Measurements from ENCODE around the gene SMARCD1.
A peak's percentile ranks its signal among the peaks of the same experiment; 100 is the strongest.
"Not testable (repeated sequence)": the region's sequence is repeated elsewhere in the genome, so short reads cannot be mapped to it uniquely, and the experiment has no call there.

Gene SMARCD1

GRCh38 chr12:50081096-50081808 is 3.9 kb upstream of the SMARCD1 start:
- Histone ChIP-seq H4K20me1 (ENCODE audit: insufficient read depth, low read length, poor library complexity, severe bottlenecking) (peaks cover 7% of the 10 kb centered on the region), H3K4me1 (ENCODE audit: insufficient read depth, low read length, poor library complexity, severe bottlenecking) (peaks cover 7% of the 10 kb centered on the region), H3K36me3 (ENCODE audit: insufficient read depth, low read length) (no peaks in the 10 kb centered on the region), H3K9me2 (replicated peaks; ENCODE audit: low read depth, low read length) (no peaks in the 10 kb centered on the region), H3K9ac (ENCODE audit: low read depth, low read length, poor library complexity, severe bottlenecking) (no peak overlapping the region), H3K4me2 (ENCODE audit: low read depth, low read length, poor library complexity, severe bottlenecking) (no peak overlapping the region), H3K79me2 (ENCODE audit: insufficient read depth, low read length) (peaks cover 17% of the 10 kb centered on the region), H3F3A (ENCODE audit: low read depth) (peaks cover 7% of the 10 kb centered on the region), H2AFZ (ENCODE audit: low read length) (no peak overlapping the region), H3K27me3 (ENCODE audit: insufficient read depth, low read length, poor library complexity, severe bottlenecking) (no peaks in the 10 kb centered on the region), H3K4me3 (ENCODE audit: low read length, poor library complexity, severe bottlenecking) (no peak overlapping the region), H3K9me3 (ENCODE audit: insufficient read depth, low read depth, low read length) (no peaks in the 10 kb centered on the region)
- TF ChIP-seq EZH2phosphoT487 (IDR thresholded peaks at IDR 0.05; ENCODE audit: borderline replicate concordance), result no peak
- no peak for TF ChIP-seq CTCF (conservative IDR thresholded peaks at IDR 0.05; ENCODE audit: low read length)

- H4K20me1 ChIP-seq (ENCODE audit: insufficient read depth, low read length, poor library complexity, severe bottlenecking), result peaks cover 15% of the 10 kb centered on the region
- peaks cover 17% of the 10 kb centered on the region for H3F3A ChIP-seq (ENCODE audit: low read depth)
- no peaks in the 10 kb centered on the region for H3K27me3 ChIP-seq (ENCODE audit: insufficient read depth, low read length, poor library complexity, severe bottlenecking)
- no peaks in the 10 kb centered on the region for H3K9me3 ChIP-seq (ENCODE audit: insufficient read depth, low read depth, low read length)
- no peaks in the 10 kb centered on the region for H3K9me2 ChIP-seq (replicated peaks; ENCODE audit: low read depth, low read length)
- peaks cover 27% of the 10 kb centered on the region for H3K79me2 ChIP-seq (ENCODE audit: insufficient read depth, low read length)
- H3K4me1 ChIP-seq (ENCODE audit: insufficient read depth, low read length, poor library complexity, severe bottlenecking), result peaks cover 19% of the 10 kb centered on the region
- no peak overlapping the region for H3K9ac ChIP-seq (ENCODE audit: low read depth, low read length, poor library complexity, severe bottlenecking)
- H2AFZ ChIP-seq (ENCODE audit: low read length), result no peak overlapping the region
- no peak overlapping the region for H3K4me3 ChIP-seq (ENCODE audit: low read length, poor library complexity, severe bottlenecking)
- H3K4me2 ChIP-seq (ENCODE audit: low read depth, low read length, poor library complexity, severe bottlenecking), result no peak overlapping the region
- TF ChIP-seq EZH2phosphoT487 (IDR thresholded peaks at IDR 0.05; ENCODE audit: borderline replicate concordance), result no peak
- TF ChIP-seq CTCF (conservative IDR thresholded peaks at IDR 0.05; ENCODE audit: low read length), result no peak
- peaks cover 6% of the 10 kb centered on the region; the same call in 1 of the 2 replicates for H3K36me3 ChIP-seq (ENCODE audit: insufficient read depth, low read length)
Measured at GRCh38 chr12:50082644-50083043, 2.5 kb upstream of the SMARCD1 start.

GRCh38 chr12:50083301-50083700 is 1.8 kb upstream of the SMARCD1 start:
- no peaks in the 10 kb centered on the region for H3K9me3 ChIP-seq (ENCODE audit: insufficient read depth, low read depth, low read length)
- H3K36me3 ChIP-seq (ENCODE audit: insufficient read depth, low read length), result peaks cover 6% of the 10 kb centered on the region; the same call in 1 of the 2 replicates
- TF ChIP-seq CTCF (conservative IDR thresholded peaks at IDR 0.05; ENCODE audit: low read length) (no peak), EZH2phosphoT487 (IDR thresholded peaks at IDR 0.05; ENCODE audit: borderline replicate concordance) (no peak)
- H4K20me1 ChIP-seq (ENCODE audit: insufficient read depth, low read length, poor library complexity, severe bottlenecking), result peaks cover 16% of the 10 kb centered on the region
- H3F3A ChIP-seq (ENCODE audit: low read depth), result peaks cover 19% of the 10 kb centered on the region
- no peaks in the 10 kb centered on the region for H3K9me2 ChIP-seq (replicated peaks; ENCODE audit: low read depth, low read length)
- H3K4me1 ChIP-seq (ENCODE audit: insufficient read depth, low read length, poor library complexity, severe bottlenecking), result peaks cover 24% of the 10 kb centered on the region
- H3K9ac ChIP-seq (ENCODE audit: low read depth, low read length, poor library complexity, severe bottlenecking), result no peak overlapping the region
- peaks cover 27% of the 10 kb centered on the region for H3K79me2 ChIP-seq (ENCODE audit: insufficient read depth, low read length)
- H3K4me3 ChIP-seq (ENCODE audit: low read length, poor library complexity, severe bottlenecking), result no peak overlapping the region
- no peaks in the 10 kb centered on the region for H3K27me3 ChIP-seq (ENCODE audit: insufficient read depth, low read length, poor library complexity, severe bottlenecking)
- no peak overlapping the region for H2AFZ ChIP-seq (ENCODE audit: low read length)
- H3K4me2 ChIP-seq (ENCODE audit: low read depth, low read length, poor library complexity, severe bottlenecking), result no peak overlapping the region

- Histone ChIP-seq H3K9ac (ENCODE audit: low read depth, low read length, poor library complexity, severe bottlenecking) (peak overlapping the region; percentile 72), H3K4me1 (ENCODE audit: insufficient read depth, low read length, poor library complexity, severe bottlenecking) (peaks cover 24% of the 10 kb centered on the region), H4K20me1 (ENCODE audit: insufficient read depth, low read length, poor library complexity, severe bottlenecking) (peaks cover 23% of the 10 kb centered on the region), H3K36me3 (ENCODE audit: insufficient read depth, low read length) (peaks cover 13% of the 10 kb centered on the region; the same call in 1 of the 2 replicates), H3K4me2 (ENCODE audit: low read depth, low read length, poor library complexity, severe bottlenecking) (peak overlapping the region; percentile 62), H2AFZ (ENCODE audit: low read length) (peak overlapping the region; percentile 87), H3F3A (ENCODE audit: low read depth) (peaks cover 19% of the 10 kb centered on the region), H3K79me2 (ENCODE audit: insufficient read depth, low read length) (peaks cover 30% of the 10 kb centered on the region), H3K4me3 (ENCODE audit: low read length, poor library complexity, severe bottlenecking) (peak overlapping the region; percentile 76)
- not testable (repeated sequence) for H3K27me3 ChIP-seq (ENCODE audit: insufficient read depth, low read length, poor library complexity, severe bottlenecking); H3K9me2 ChIP-seq (replicated peaks; ENCODE audit: low read depth, low read length); H3K9me3 ChIP-seq (ENCODE audit: insufficient read depth, low read depth, low read length)
Measured at GRCh38 chr12:50084409-50084774, 750 bp upstream of the SMARCD1 start.
